ENCODE data around the gene C12orf57. TPM values are rescaled to one million over a fixed set of nuclear protein-coding genes. Genes with fewer than 3 reads are reported as not detected.
A peak's percentile ranks its signal among the peaks of the same experiment; 100 is the strongest.

Gene C12orf57
- total and polyA plus RNA-seq, 9 of the 15 experiments (the other 6 are each of a cell fraction or from before 2014, with no cell fraction given) = 26.7 to 191 (median 107) TPM

GRCh38 chr12:6937481-6938352 is 6.1 kb upstream of the C12orf57 start (continued):
- peak; percentile 80 for TF ChIP-seq NBN (IDR thresholded peaks at IDR 0.05; ENCODE audit: low read depth)
- peak; percentile 66 for TF ChIP-seq CREB3 (tag; conservative IDR thresholded peaks at IDR 0.05; ENCODE audit: low read depth)
- TF ChIP-seq MITF (IDR thresholded peaks at IDR 0.05) = no peak
- TF ChIP-seq PHF20 (IDR thresholded peaks at IDR 0.05; ENCODE audit: partially characterized antibody) = peak; percentile 86
- no peak for TF ChIP-seq ARID1B (IDR thresholded peaks at IDR 0.05)
- TF ChIP-seq E2F6 (IDR thresholded peaks at IDR 0.05; ENCODE audit: borderline replicate concordance in 1 of 2, extremely low read depth in 1 of 2, insufficient read depth in 1 of 2, insufficient read length in 1 of 2, low read depth in 1 of 2, low read length in 1 of 2, poor library complexity in 1 of 2, severe bottlenecking in 1 of 2) = peak; percentile 95
- peak; percentile 70 for TF ChIP-seq SETDB1 (IDR thresholded peaks at IDR 0.05; ENCODE audit: low read length)
- TF ChIP-seq RNF2 (IDR thresholded peaks at IDR 0.05) = peak; percentile 68; the same call in 1 of the 2 replicates
- TF ChIP-seq NCOR1 (IDR thresholded peaks at IDR 0.05) = no peak; the same call in 1 of the 2 replicates
- TF ChIP-seq HINFP (tag; conservative IDR thresholded peaks at IDR 0.05; ENCODE audit: low read depth) = no peak
- peak; percentile 82 for TF ChIP-seq GABPB1 (CRISPR knock-in tag; IDR thresholded peaks at IDR 0.05)
- no peak for TF ChIP-seq PPARD (CRISPR knock-in tag; IDR thresholded peaks at IDR 0.05)
- TF ChIP-seq ETV6 (IDR thresholded peaks at IDR 0.05; ENCODE audit: borderline replicate concordance in 1 of 2, low read depth in 2 of 2, low read length in 1 of 2) = no peak
- TF ChIP-seq ETV6 (CRISPR knock-in tag; IDR thresholded peaks at IDR 0.05; ENCODE audit: borderline replicate concordance) = no peak
- no peak for TF ChIP-seq RBM39 (optimal IDR thresholded peaks at IDR 0.05; ENCODE audit: low read depth, low read length)
- no peak for TF ChIP-seq KLF10 (CRISPR knock-in tag; IDR thresholded peaks at IDR 0.05)
- TF ChIP-seq MLLT1 (IDR thresholded peaks at IDR 0.05) = peak in 1 of 2 experiments; percentile 80; a peak in 2 of 4 replicates
- TF ChIP-seq MBD2 (IDR thresholded peaks at IDR 0.05; ENCODE audit: borderline replicate concordance, low read depth) = peak; percentile 78
- no peak for TF ChIP-seq THRB (CRISPR knock-in tag; conservative IDR thresholded peaks at IDR 0.05)
